22Rv1 (cell line): ENCODE results near the gene SLC25A33.

ENCODE experiments used
- H3K27ac ChIP-seq: fragments of 450-650 bp; 2 replicates; pipeline ENCODE4 v1.5.1; 2017
- CTCF ChIP-seq: fragments of 450-650 bp; IDR thresholded peaks from 2 replicates; pipeline ENCODE4 v1.5.1; 2017; ENCODE audit warnings: mild to moderate bottlenecking
- ZFX ChIP-seq: fragments of 450-650 bp; IDR thresholded peaks from 2 replicates; pipeline ENCODE4 v1.6.1; 2017; ENCODE audit warnings: antibody characterized with exemption, borderline replicate concordance

SLC25A33 gene

GRCh38 chr1:9598316-9598700 lies 59.0 kb downstream of the SLC25A33 start:
- no peak overlapping the region for H3K27ac ChIP-seq
- TF ChIP-seq ZFX (no peak), CTCF (no peak)

- no peak for TF ChIP-seq ZFX
- no peak for TF ChIP-seq CTCF
Measured at GRCh38 chr1:9599741-9600140, 60.5 kb downstream of the SLC25A33 start.

GRCh38 chr1:9600861-9601834 lies 61.9 kb downstream of the SLC25A33 start:
- no peak for TF ChIP-seq ZFX
- TF ChIP-seq CTCF = no peak
- H3K27ac ChIP-seq = no peak overlapping the region

More at GRCh38 chr1:9599741-9600140, 60.5 kb downstream of the SLC25A33 start:
- no peak overlapping the region for H3K27ac ChIP-seq

GRCh38 chr1:9601942-9602793 lies 62.9 kb downstream of the SLC25A33 start:
- H3K27ac ChIP-seq = no peak overlapping the region
- TF ChIP-seq CTCF (no peak), ZFX (no peak)

GRCh38 chr1:9602794-9603167 lies 63.5 kb downstream of the SLC25A33 start:
- H3K27ac ChIP-seq = no peak overlapping the region
- TF ChIP-seq ZFX = no peak
- TF ChIP-seq CTCF = no peak

- TF ChIP-seq CTCF (no peak), ZFX (no peak)
- no peak overlapping the region for H3K27ac ChIP-seq
Measured at GRCh38 chr1:9603307-9603706, 64.0 kb downstream of the SLC25A33 start.
